Smooth muscle cell (in vitro differentiated cells): Measurements from ENCODE around the gene CALU. TPM values are rescaled to one million over a fixed set of nuclear protein-coding genes. Genes with fewer than 3 reads are reported as not detected.
A peak's percentile ranks its signal among the peaks of the same experiment; 100 is the strongest.

ENCODE experiments used
- DNase-seq: peaks from one replicate; lab custom pipeline; 2025; ENCODE audit not compliant: unreplicated experiment; lab: John Stamatoyannopoulos, UW
- H2AFZ ChIP-seq: fragments of 200-600 bp; sonication (generic); 2 replicates; pipeline ENCODE4 v1.6.0; 2016; ENCODE audit warnings: antibody characterized with exemption, low read depth, mild to moderate bottlenecking
- H3F3A ChIP-seq: fragments of 200-600 bp; sonication (generic); 2 replicates; pipeline ENCODE4 v1.6.0; 2017; ENCODE audit warnings: antibody characterized with exemption, low read depth
- H3K27ac ChIP-seq: fragments of 200-600 bp; sonication (generic); 2 replicates; pipeline ENCODE4 v1.5.1; 2016; ENCODE audit warnings: low read depth, mild to moderate bottlenecking
- H3K27me3 ChIP-seq: fragments of 200-600 bp; sonication (generic); 2 replicates; pipeline ENCODE4 v1.6.1; 2016; ENCODE audit warnings: low read depth, mild to moderate bottlenecking
- H3K36me3 ChIP-seq: fragments of 200-600 bp; sonication (generic); 2 replicates; pipeline ENCODE4 v1.5.1; 2016; ENCODE audit warnings: low read depth
- H3K4me1 ChIP-seq: fragments of 200-600 bp; sonication (generic); 2 replicates; pipeline ENCODE4 v1.5.1; 2016; ENCODE audit warnings: low read depth
- H3K4me2 ChIP-seq: fragments of 200-600 bp; sonication (generic); 2 replicates; pipeline ENCODE4 v1.6.0; 2016; ENCODE audit warnings: mild to moderate bottlenecking
- H3K4me3 ChIP-seq: fragments of 200-600 bp; sonication (generic); 2 replicates; pipeline ENCODE4 v1.5.1; 2016; ENCODE audit warnings: mild to moderate bottlenecking
- H3K79me2 ChIP-seq: fragments of 200-600 bp; sonication (generic); 2 replicates; pipeline ENCODE4 v1.6.0; 2016; ENCODE audit warnings: low read depth, mild to moderate bottlenecking
- H3K9ac ChIP-seq: fragments of 200-600 bp; sonication (generic); 2 replicates; pipeline ENCODE4 v1.6.0; 2016; ENCODE audit warnings: low read depth
- H3K9me3 ChIP-seq: fragments of 200-600 bp; sonication (generic); replicated peaks from 2 replicates; pipeline ENCODE4 v1.5.1; 2016; ENCODE audit warnings: low read depth
- H4K20me1 ChIP-seq: fragments of 200-600 bp; sonication (generic); 2 replicates; pipeline ENCODE4 v1.6.0; 2016; ENCODE audit warnings: low read depth
- CTCF ChIP-seq: fragments of 200-600 bp; sonication (generic); IDR thresholded peaks from 2 replicates; pipeline ENCODE4 v1.5.1; 2017; ENCODE audit warnings: borderline replicate concordance, mild to moderate bottlenecking, antibody characterized with exemption; ENCODE audit not compliant: insufficient read depth, poor library complexity, severe bottlenecking
- WGBS: methylation state at CpG from one replicate; pipeline ENCODE4 v1.1.7; 2016; ENCODE audit warnings: low lambda C conversion rate; 5-methylcytosine and 5-hydroxymethylcytosine counted together
- polyA plus RNA-seq: library from polyadenylated mRNA; unstranded; fragments of >200 nt; fragmentation: Nextera tagmentation; extraction: Ambion mirVana; gene quantifications from 2 replicates; pipeline ENCODE4 v1.2.1, GENCODE V29; 2016
- total RNA-seq: library from RNA; depleted of rRNA; stranded (reverse); fragments of >200 nt; gene quantifications from 2 replicates; pipeline ENCODE4 v1.2.3, GENCODE V29; 2014

The CALU gene
- total and polyA plus RNA-seq, 2 experiments from 2014 or later, result 679 to 783 TPM

DNA sequence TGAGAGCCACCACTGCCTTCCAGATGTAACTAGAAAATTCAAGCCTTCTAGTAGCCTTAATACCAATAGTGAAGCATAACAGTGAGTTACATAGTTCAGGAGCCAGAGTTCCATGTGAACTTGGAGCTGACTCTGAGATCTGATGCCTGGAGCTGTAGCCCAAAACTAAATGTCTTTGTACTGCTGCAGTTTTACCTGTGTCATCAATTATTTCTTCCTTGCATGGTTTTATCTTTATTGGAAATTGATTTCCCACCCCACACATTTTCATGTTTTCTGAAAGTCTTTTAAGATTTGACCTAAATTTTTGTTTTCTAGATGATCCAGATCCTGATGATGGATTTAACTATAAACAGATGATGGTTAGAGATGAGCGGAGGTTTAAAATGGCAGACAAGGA lies 19.4 kb downstream of the CALU start:
- H3K4me1 ChIP-seq, result no peaks in the 10 kb centered on the region
- H4K20me1 ChIP-seq, result peaks cover 100% of the 10 kb centered on the region
- 97% methylated on average over 1 of the region's 1 CpG for WGBS
- no peak overlapping the region for H3K4me2 ChIP-seq
- H3K36me3 ChIP-seq, result peaks cover 36% of the 10 kb centered on the region
- H3K27ac ChIP-seq, result no peak overlapping the region
- H3F3A ChIP-seq, result peaks cover 31% of the 10 kb centered on the region
- H2AFZ ChIP-seq, result no peak overlapping the region
- H3K9me3 ChIP-seq, result no peaks in the 10 kb centered on the region
- no peak overlapping the region for H3K4me3 ChIP-seq
- peaks cover 64% of the 10 kb centered on the region for H3K79me2 ChIP-seq
- no peak for TF ChIP-seq CTCF
- no peak for DNase-seq
- H3K27me3 ChIP-seq, result no peaks in the 10 kb centered on the region
- no peak overlapping the region for H3K9ac ChIP-seq

DNA sequence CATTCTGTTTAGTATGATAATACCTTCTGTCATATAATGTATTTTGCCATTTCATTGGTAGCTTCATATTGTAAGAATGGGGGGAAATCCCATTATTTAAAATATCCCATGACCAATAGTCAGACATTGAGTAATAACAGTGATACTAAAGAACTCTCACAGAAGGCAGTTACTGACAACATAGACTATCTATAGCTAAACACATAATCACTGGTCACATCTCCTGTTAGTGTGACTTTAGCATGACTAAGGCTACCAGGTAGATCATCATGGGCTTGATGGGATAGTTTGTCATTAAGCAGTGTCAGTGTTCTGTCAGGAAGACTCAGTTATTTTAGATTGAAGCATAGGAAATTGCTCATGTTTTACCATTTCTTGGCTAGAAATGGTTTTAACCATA lies 20.1 kb downstream of the CALU start:
- Histone ChIP-seq H3K36me3 (peaks cover 36% of the 10 kb centered on the region), H3K4me2 (no peak overlapping the region), H3K79me2 (peaks cover 62% of the 10 kb centered on the region), H3F3A (peaks cover 24% of the 10 kb centered on the region), H3K9me3 (no peaks in the 10 kb centered on the region), H3K4me1 (no peaks in the 10 kb centered on the region), H3K9ac (no peak overlapping the region), H4K20me1 (peaks cover 100% of the 10 kb centered on the region), H3K27ac (peak overlapping the region; percentile 3), H3K27me3 (no peaks in the 10 kb centered on the region), H3K4me3 (no peak overlapping the region), H2AFZ (no peak overlapping the region)
- no peak for DNase-seq
- TF ChIP-seq CTCF, result no peak

DNA sequence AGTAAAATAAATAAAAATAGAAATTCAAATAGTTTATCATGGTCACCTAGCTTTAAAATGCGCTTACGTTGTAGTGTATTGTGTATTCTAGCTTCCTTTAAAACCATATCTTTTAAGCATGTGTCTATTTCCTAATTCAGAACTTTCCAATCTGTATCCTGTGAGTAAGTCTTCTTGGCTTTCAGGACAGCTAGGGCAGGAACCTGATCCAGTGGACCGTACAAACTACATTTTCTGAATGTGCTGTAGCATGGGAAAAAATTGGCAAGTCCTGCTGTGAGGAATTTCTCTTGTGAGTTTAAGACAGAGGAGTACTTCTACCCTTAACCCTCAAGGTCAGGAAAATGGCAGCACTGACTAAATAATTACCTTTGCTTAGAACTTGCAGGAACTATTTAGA lies 24.4 kb downstream of the CALU start:
- Histone ChIP-seq H3K4me2 (no peak overlapping the region), H3F3A (peaks cover 14% of the 10 kb centered on the region), H3K27me3 (no peaks in the 10 kb centered on the region), H3K4me3 (no peak overlapping the region), H3K79me2 (peaks cover 43% of the 10 kb centered on the region), H3K9me3 (no peaks in the 10 kb centered on the region), H4K20me1 (peaks cover 100% of the 10 kb centered on the region), H3K4me1 (no peaks in the 10 kb centered on the region), H2AFZ (no peak overlapping the region), H3K9ac (no peak overlapping the region), H3K27ac (no peak overlapping the region), H3K36me3 (peaks cover 53% of the 10 kb centered on the region)
- 98% methylated on average over 3 of the region's 3 CpGs for WGBS
- no peak for DNase-seq
- no peak for TF ChIP-seq CTCF

DNA sequence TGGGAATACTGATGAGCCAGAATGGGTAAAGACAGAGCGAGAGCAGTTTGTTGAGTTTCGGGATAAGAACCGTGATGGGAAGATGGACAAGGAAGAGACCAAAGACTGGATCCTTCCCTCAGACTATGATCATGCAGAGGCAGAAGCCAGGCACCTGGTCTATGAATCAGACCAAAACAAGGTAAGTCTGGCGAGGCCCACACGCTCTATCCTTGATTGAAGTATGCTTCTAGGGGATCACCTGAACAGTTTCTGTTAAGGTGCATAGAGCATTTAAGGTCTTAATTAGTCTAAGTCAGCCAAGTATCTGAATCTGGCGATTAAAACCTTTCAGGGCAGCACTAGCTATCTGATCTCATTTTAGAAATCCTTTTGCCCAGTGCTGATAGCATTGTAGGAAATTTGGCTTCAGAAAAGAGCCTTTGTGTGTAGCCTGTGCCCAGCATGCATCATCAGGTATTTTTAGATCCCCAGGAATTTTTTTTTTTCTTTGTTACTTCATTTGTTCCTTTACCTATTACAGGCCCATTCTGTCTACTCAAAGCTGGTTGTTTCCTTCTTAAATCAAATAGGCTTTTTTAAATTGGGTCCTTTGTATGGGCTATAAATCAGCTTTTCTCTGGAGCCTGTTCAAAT lies 28.4 kb downstream of the CALU start:
- Histone ChIP-seq H3K9me3 (no peaks in the 10 kb centered on the region), H3K4me1 (no peaks in the 10 kb centered on the region), H4K20me1 (peaks cover 98% of the 10 kb centered on the region), H3F3A (peaks cover 29% of the 10 kb centered on the region), H3K36me3 (peaks cover 61% of the 10 kb centered on the region), H3K27ac (no peak overlapping the region), H3K79me2 (peaks cover 20% of the 10 kb centered on the region), H2AFZ (no peak overlapping the region), H3K4me2 (no peak overlapping the region), H3K9ac (no peak overlapping the region), H3K27me3 (no peaks in the 10 kb centered on the region), H3K4me3 (no peak overlapping the region)
- WGBS, result 100% methylated on average over 6 of the region's 6 CpGs
- no peak for TF ChIP-seq CTCF
- no peak for DNase-seq
